Smooth muscle cell (in vitro differentiated cells): Measurements from ENCODE around the gene FBXO24. TPM values are rescaled to one million over a fixed set of nuclear protein-coding genes. Genes with fewer than 3 reads are reported as not detected.

ENCODE experiments used
- DNase-seq: peaks from one replicate; lab custom pipeline; 2025; ENCODE audit not compliant: unreplicated experiment; lab: John Stamatoyannopoulos, UW
- H2AFZ ChIP-seq: fragments of 200-600 bp; sonication (generic); 2 replicates; pipeline ENCODE4 v1.6.0; 2016; ENCODE audit warnings: antibody characterized with exemption, low read depth, mild to moderate bottlenecking
- H3F3A ChIP-seq: fragments of 200-600 bp; sonication (generic); 2 replicates; pipeline ENCODE4 v1.6.0; 2017; ENCODE audit warnings: antibody characterized with exemption, low read depth
- H3K27ac ChIP-seq: fragments of 200-600 bp; sonication (generic); 2 replicates; pipeline ENCODE4 v1.5.1; 2016; ENCODE audit warnings: low read depth, mild to moderate bottlenecking
- H3K27me3 ChIP-seq: fragments of 200-600 bp; sonication (generic); 2 replicates; pipeline ENCODE4 v1.6.1; 2016; ENCODE audit warnings: low read depth, mild to moderate bottlenecking
- H3K36me3 ChIP-seq: fragments of 200-600 bp; sonication (generic); 2 replicates; pipeline ENCODE4 v1.5.1; 2016; ENCODE audit warnings: low read depth
- H3K4me1 ChIP-seq: fragments of 200-600 bp; sonication (generic); 2 replicates; pipeline ENCODE4 v1.5.1; 2016; ENCODE audit warnings: low read depth
- H3K4me2 ChIP-seq: fragments of 200-600 bp; sonication (generic); 2 replicates; pipeline ENCODE4 v1.6.0; 2016; ENCODE audit warnings: mild to moderate bottlenecking
- H3K4me3 ChIP-seq: fragments of 200-600 bp; sonication (generic); 2 replicates; pipeline ENCODE4 v1.5.1; 2016; ENCODE audit warnings: mild to moderate bottlenecking
- H3K79me2 ChIP-seq: fragments of 200-600 bp; sonication (generic); 2 replicates; pipeline ENCODE4 v1.6.0; 2016; ENCODE audit warnings: low read depth, mild to moderate bottlenecking
- H3K9ac ChIP-seq: fragments of 200-600 bp; sonication (generic); 2 replicates; pipeline ENCODE4 v1.6.0; 2016; ENCODE audit warnings: low read depth
- H3K9me3 ChIP-seq: fragments of 200-600 bp; sonication (generic); replicated peaks from 2 replicates; pipeline ENCODE4 v1.5.1; 2016; ENCODE audit warnings: low read depth
- H4K20me1 ChIP-seq: fragments of 200-600 bp; sonication (generic); 2 replicates; pipeline ENCODE4 v1.6.0; 2016; ENCODE audit warnings: low read depth
- WGBS: methylation state at CpG from one replicate; pipeline ENCODE4 v1.1.7; 2016; ENCODE audit warnings: low lambda C conversion rate; 5-methylcytosine and 5-hydroxymethylcytosine counted together
- polyA plus RNA-seq: library from polyadenylated mRNA; unstranded; fragments of >200 nt; fragmentation: Nextera tagmentation; extraction: Ambion mirVana; gene quantifications from 2 replicates; pipeline ENCODE4 v1.2.1, GENCODE V29; 2016
- total RNA-seq: library from RNA; depleted of rRNA; stranded (reverse); fragments of >200 nt; gene quantifications from 2 replicates; pipeline ENCODE4 v1.2.3, GENCODE V29; 2014
- TF ChIP-seq, protein P1 (sequence below): fragments of 200-600 bp; sonication (generic); IDR thresholded peaks from 2 replicates; pipeline ENCODE4 v1.5.1; 2017; ENCODE audit warnings: borderline replicate concordance, mild to moderate bottlenecking, antibody characterized with exemption; ENCODE audit not compliant: insufficient read depth, poor library complexity, severe bottlenecking

Gene FBXO24
- total and polyA plus RNA-seq, 2 experiments from 2014 or later: 0.22 to 0.61 TPM

DNA sequence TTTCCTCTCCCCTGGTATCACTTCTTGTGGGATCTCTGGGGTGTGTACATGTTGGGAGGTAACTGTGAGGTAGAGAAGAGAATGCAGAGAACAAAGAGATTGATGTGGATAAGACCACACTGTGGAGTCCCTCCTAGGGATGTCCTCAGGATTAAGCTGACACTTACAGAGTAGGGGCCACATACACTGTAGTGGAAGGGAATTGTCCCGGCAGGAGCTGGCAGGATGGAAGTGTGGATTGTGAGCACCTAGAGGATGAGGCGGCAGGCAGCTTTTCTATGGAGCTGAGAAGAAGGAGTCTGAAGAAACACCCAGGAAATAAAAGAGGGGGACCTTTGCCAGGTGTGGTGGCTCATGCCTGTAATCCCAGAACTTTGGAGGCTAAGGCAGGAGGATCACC is 33.6 kb upstream of the FBXO24 start:
- no peaks in the 10 kb centered on the region for H3F3A ChIP-seq
- no peak overlapping the region for H3K4me2 ChIP-seq
- no peak overlapping the region for H3K4me3 ChIP-seq
- H3K9ac ChIP-seq: no peak overlapping the region
- 96% methylated on average over 2 of the region's 2 CpGs for WGBS
- no peaks in the 10 kb centered on the region for H3K9me3 ChIP-seq
- H3K27ac ChIP-seq: no peak overlapping the region
- no peaks in the 10 kb centered on the region for H3K4me1 ChIP-seq
- TF ChIP-seq, protein P1, sequence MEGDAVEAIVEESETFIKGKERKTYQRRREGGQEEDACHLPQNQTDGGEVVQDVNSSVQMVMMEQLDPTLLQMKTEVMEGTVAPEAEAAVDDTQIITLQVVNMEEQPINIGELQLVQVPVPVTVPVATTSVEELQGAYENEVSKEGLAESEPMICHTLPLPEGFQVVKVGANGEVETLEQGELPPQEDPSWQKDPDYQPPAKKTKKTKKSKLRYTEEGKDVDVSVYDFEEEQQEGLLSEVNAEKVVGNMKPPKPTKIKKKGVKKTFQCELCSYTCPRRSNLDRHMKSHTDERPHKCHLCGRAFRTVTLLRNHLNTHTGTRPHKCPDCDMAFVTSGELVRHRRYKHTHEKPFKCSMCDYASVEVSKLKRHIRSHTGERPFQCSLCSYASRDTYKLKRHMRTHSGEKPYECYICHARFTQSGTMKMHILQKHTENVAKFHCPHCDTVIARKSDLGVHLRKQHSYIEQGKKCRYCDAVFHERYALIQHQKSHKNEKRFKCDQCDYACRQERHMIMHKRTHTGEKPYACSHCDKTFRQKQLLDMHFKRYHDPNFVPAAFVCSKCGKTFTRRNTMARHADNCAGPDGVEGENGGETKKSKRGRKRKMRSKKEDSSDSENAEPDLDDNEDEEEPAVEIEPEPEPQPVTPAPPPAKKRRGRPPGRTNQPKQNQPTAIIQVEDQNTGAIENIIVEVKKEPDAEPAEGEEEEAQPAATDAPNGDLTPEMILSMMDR: no peak
- H2AFZ ChIP-seq: no peak overlapping the region
- no peaks in the 10 kb centered on the region for H3K79me2 ChIP-seq
- no peaks in the 10 kb centered on the region for H3K36me3 ChIP-seq
- H3K27me3 ChIP-seq: no peaks in the 10 kb centered on the region
- DNase-seq: no peak
- no peaks in the 10 kb centered on the region for H4K20me1 ChIP-seq

DNA sequence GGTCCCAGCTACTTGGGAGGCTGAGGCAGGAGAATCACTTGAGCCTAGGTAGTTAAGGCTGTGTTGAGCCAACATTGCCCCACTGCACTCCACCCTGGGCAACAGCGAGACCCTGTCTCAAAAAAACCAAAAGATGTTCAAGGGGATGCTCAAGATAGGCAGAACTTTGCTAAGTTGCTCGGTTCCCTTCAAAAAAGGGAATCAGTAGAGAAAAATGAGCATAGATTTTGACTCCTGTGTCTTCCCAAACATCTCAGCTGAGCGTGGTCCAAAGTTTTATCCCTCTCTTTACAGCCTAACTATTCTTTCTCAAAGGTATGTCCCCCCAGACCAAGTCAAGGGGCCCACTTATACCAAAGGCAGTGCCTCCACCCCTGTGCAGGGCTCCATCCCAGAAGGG is 33.1 kb upstream of the FBXO24 start:
- TF ChIP-seq, protein P1: no peak
- Histone ChIP-seq H3K79me2 (no peaks in the 10 kb centered on the region), H3K4me1 (no peaks in the 10 kb centered on the region), H3F3A (no peaks in the 10 kb centered on the region), H3K9ac (no peak overlapping the region), H3K4me3 (no peak overlapping the region), H3K27me3 (no peaks in the 10 kb centered on the region), H3K36me3 (no peaks in the 10 kb centered on the region), H3K9me3 (no peaks in the 10 kb centered on the region), H2AFZ (no peak overlapping the region), H4K20me1 (no peaks in the 10 kb centered on the region), H3K4me2 (no peak overlapping the region), H3K27ac (no peak overlapping the region)
- 97% methylated on average over 3 of the region's 3 CpGs for WGBS
- no peak for DNase-seq

- Histone ChIP-seq H4K20me1 (no peaks in the 10 kb centered on the region), H3K4me2 (no peak overlapping the region), H3K9me3 (no peaks in the 10 kb centered on the region), H3K36me3 (no peaks in the 10 kb centered on the region), H3F3A (no peaks in the 10 kb centered on the region), H3K9ac (no peak overlapping the region), H3K27ac (no peak overlapping the region), H3K79me2 (no peaks in the 10 kb centered on the region), H3K27me3 (no peaks in the 10 kb centered on the region), H3K4me1 (no peaks in the 10 kb centered on the region), H2AFZ (no peak overlapping the region), H3K4me3 (no peak overlapping the region)
- 94% methylated on average over 5 of the region's 5 CpGs for whole genome bisulfite sequencing
- DNase-seq: no peak
- TF ChIP-seq, protein P1: no peak
Observed at GRCh38 chr7:100555701-100556100, 30.4 kb upstream of the FBXO24 start.

- H3K9ac ChIP-seq: no peak overlapping the region
- H3K4me2 ChIP-seq: no peak overlapping the region
- H2AFZ ChIP-seq: no peak overlapping the region
- H3K4me3 ChIP-seq: no peak overlapping the region
- no peaks in the 10 kb centered on the region for H3K27me3 ChIP-seq
- H3K36me3 ChIP-seq: no peaks in the 10 kb centered on the region
- no peaks in the 10 kb centered on the region for H3K4me1 ChIP-seq
- TF ChIP-seq, protein P1: no peak
- 63% methylated on average over 4 of the region's 4 CpGs for WGBS
- H3F3A ChIP-seq: no peaks in the 10 kb centered on the region
- H3K9me3 ChIP-seq: no peaks in the 10 kb centered on the region
- no peak for DNase-seq
- no peaks in the 10 kb centered on the region for H3K79me2 ChIP-seq
- no peak overlapping the region for H3K27ac ChIP-seq
- H4K20me1 ChIP-seq: no peaks in the 10 kb centered on the region
Observed at GRCh38 chr7:100556541-100556940, 29.6 kb upstream of the FBXO24 start.
